ENCODE measurements around the gene PPP1CC.

PPP1CC gene

DNA sequence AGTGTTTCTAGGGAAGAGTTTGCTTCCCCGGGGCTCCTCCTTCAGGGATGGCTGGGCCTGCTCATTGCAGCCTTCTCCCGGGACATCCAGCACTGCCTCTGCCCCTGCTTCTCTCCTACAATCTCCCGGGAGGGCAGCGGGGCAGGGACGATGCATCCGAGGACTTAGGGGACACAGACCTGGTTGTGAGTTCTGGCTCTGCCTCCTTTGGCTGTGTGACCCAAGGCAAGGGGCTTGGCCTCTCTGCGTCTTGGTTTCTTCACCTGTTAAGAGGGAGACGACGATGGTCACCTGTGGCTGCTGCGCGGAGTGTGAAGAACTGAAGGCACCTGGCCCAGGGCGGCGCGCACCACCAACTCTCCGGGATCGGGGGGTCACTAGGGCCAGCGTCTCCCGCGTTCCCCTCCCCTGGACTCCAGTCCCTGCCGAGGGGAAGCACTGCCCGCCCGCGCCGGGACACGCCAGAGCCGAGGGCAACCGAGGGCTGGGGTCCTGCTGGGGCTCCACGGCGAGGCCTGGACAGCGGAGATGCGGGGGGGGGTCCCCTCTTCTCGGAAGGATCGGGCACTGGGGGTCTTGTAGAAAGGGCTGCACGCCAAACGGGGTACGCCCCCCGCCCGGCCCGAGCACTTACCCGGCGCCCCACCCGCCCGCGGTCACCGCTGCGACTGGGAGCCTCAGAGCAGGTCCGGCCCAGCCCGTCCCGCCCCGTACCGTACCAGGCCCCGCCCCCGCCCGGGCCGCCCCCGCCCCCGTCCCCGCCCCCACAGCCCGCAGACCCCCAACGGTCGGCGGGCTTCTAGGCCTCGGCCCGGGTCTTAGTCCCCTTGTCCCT, 54.0 kb downstream of the PPP1CC start, which contains the start of gene HVCN1:
TSS of gene HVCN1 (minus strand) at position 670 of the 835 bp plus-strand sequence. CDS start 5,870 bp downstream, outside the sequence.
- no peak for DNase-seq (ENCODE audit: low read depth in 4 of 4, low spot score in 1 of 4)

DNA sequence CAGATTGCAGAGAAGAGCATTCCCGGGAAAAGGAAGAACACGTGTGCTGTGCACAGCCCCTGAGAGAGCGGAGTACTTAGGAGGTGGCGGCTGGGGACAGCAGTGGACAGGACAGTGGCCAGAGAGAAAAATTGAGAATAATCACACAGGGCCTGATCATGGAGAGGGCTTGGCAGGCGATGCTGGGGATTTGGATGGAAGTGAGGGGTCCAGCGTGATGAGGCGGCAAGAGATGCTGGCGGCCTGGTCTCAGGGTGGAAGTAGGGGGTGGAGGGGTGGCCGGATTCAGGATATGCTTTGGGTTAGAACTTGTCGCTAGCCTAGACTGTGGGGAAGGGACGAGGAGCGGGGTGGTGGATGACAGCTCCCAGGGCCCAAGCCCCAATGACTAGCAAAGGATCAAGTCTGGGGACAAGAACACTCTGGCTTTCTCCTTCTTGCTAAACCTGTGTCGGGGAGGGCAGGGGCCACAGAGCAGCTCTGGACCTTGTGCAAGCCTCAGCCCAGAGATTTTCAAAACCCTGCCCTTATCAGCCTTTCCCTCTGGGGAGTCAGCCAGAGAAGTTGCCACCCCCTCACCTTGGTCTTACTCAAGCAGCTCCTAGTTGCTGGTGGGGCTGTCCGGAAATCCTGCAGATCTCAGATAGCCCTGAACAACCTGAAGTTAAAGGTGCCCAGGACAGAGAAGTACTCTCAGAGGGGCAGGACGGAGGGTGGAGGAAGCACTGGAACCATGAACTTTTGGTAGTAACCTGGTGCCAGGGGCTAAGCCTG, 55.1 kb downstream of the PPP1CC start:
- DNase-seq (ENCODE audit: low read depth in 4 of 4, low spot score in 1 of 4), result no peak

DNA sequence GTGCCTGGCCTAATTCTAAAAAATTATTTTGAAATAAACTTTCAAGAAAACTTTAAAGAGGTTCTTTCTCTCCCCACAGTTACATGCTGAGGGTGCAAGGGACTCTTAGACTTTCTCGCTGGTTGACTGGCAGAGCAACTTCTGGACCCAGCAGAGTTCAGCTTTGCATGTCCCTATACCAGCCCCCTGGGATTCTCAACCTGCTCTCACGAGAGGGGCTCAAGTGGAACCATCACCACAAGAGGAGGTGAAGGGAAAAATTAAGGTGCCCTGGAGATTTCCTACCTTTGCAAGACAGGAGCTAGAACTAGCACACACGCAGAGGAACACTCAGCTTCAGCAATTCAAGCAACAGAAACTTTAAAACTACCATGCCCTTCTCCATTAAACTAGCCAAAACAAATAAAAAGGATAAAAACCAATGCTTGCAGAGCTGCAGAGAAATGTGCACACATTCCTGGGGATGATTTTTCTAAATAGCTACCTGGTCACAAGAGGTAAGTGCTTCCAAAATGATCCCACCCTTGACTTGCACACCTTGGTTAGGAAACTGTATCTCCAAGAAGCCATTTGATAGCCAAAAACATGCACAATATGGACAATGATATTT, 56.3 kb downstream of the PPP1CC start:
- no peak for DNase-seq (ENCODE audit: low read depth in 4 of 4, low spot score in 1 of 4)

- no peak for DNase-seq (ENCODE audit: low read depth in 4 of 4, low spot score in 1 of 4)
Observed at GRCh38 chr12:110684312-110684836, 58.3 kb downstream of the PPP1CC start.

DNA sequence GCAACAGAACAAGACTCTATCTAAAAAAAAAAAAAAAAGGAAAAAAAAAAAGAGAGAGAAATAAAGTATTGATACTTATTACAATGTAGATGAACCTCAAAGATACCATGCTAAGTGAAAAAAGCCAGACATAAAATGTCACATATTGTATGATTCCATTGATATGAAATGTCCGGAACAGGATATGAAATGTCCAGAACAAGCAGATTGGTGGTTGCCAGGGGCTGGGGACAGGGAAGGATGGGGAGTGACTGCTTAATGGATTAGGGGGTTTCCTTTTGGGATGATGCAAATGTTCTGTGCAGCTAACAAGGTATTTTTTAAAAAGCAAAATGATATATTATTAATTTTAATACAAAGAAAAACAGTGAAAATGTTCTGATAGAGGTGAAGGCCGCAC, 58.8 kb downstream of the PPP1CC start:
- DNase-seq (ENCODE audit: low read depth in 4 of 4, low spot score in 1 of 4), result no peak

DNA sequence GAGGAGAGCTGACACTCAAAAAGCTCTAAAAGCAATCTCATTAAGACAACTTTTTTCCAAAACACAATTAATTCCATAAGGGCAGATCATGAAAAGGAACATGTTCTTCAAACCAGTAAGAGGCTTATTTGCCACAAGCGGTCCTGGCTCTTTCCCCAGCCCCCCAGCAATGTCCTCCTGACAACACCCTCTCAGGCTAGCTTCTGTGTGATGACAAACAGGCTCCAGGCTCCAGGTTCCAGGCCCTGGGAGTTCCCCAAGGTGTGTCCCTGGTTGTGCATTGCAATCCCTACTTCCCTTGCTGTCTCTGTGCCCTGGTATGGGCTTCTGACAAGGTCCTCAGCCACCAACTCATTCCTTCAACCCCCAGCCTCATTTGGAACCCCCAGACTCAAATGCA, 62.7 kb downstream of the PPP1CC start:
- DNase-seq (ENCODE audit: low read depth in 4 of 4, low spot score in 1 of 4), result no peak

DNA sequence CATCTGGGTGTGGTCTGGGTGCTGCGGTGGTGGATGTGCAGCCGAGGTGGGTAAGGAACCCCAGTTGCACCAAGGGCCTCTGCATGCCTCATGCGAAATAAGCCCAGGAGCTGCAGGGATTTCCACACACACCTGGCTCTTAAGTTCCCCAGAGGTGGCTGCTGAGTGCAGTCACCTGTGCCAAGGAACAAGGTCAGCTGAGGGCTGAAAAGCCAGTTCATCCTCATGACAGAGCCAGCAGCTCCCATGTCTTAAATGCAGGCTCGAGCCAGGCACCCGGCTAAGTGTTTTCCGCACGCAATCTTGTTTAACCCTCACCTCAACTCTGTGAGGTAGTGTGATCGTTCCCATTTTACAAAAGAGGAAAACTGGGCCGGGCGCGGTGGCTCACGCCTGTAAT, 63.5 kb downstream of the PPP1CC start:
- no peak for DNase-seq (ENCODE audit: low read depth in 4 of 4, low spot score in 1 of 4)

GRCh38 chr12:110677982-110678381, 64.7 kb downstream of the PPP1CC start:
- no peak for DNase-seq (ENCODE audit: low read depth in 4 of 4, low spot score in 1 of 4)

- no peak for DNase-seq (ENCODE audit: low read depth in 4 of 4, low spot score in 1 of 4)
Observed at GRCh38 chr12:110677206-110677911, 65.3 kb downstream of the PPP1CC start.

DNA sequence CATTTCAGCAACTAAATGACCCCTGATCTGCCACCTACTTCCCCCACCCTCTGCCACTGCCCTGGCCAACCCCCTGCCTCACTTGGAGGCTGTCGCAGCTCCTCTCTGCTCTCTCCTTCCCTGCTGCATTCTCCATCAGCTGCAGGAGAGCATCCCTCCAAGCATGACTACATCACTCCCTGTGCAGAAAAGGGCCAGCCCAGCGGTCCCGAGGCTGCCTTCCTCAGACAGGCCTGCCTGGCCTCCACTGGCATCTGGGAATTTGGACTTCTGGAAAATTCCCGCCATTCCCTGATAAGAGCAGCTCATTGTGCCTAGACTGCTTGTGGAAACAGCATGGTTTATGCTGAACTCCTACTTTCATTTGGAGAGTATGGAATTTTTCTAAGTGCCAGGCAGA, 66.5 kb downstream of the PPP1CC start:
- DNase-seq (ENCODE audit: low read depth in 4 of 4, low spot score in 1 of 4), result no peak

- peak in 1 of 4 experiments; percentile 21 for DNase-seq (ENCODE audit: low read depth in 4 of 4, low spot score in 1 of 4)
Observed at GRCh38 chr12:110670161-110670701, 72.5 kb downstream of the PPP1CC start.

Data from stimulated activated CD4-positive, alpha-beta T cell treated with anti-CD3 and anti-CD28 coated beads, Interleukin-1b, Interleukin-23, amount 100 ng/mL, for 24 hours (primary cell).